ENCODE measurements around the gene FAM20C. TPM values are rescaled to one million over a fixed set of nuclear protein-coding genes. Genes with fewer than 3 reads are reported as not detected.

Gene FAM20C
- total and polyA plus RNA-seq, 2 of the 8 experiments (the other 6 are each of a cell fraction or from before 2014, with no cell fraction given), result 9.5 to 34.8 TPM

DNA sequence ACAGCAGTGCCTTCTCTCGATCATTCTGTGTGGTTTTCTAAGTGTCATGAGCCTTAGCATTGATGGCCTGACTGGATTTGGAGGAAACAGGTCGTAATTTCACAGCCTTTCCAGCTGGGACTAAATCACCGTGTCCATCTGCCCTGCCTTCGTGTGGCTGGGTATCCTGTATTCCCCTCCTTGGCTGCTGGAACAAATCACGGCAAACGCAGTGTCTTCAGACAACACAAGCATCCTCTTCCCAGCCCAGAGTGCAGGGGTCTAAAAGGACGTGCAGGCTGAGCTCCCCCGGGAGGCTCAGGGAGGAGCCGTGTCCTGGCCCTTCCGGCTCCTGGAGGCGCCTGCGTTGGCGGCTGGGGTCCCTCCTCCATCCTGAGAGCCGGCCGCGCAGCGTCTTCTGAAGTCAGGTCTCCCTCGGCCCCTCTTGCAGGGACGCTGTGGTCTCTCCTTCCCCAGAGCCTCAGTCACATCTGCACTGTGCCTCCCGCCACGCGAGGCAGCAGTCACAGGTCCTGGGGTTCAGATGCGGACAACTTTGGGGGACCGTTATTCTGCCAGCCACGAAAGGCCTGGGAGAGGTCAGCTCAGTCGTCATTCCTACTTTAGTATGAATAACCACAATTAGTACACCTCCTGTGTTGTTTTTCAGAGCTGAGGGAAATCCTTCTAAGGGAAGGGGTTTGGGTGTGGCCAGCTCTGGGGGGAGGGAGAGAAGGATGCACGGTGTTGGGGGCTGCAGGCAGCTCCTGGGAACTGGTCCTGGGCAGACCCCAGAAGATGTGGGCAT is 41.1 kb downstream of the FAM20C start:
- no peak overlapping the region for H3K18ac ChIP-seq (ENCODE audit: extremely low read depth, low read length)
- H2BK20ac ChIP-seq (ENCODE audit: low read length), result 0 out of 2 replicates have a peak overlapping the region, but pooled peaks have one; percentile 18
- H3K23me2 ChIP-seq (ENCODE audit: low read depth, low read length), result peaks cover 4% of the 10 kb centered on the region; the same call in 1 of the 2 replicates
- ChIA-PET CTCF (ENCODE audit: partially characterized antibody) (interaction anchor here (0.9 to 5.0 kb wide), 7 partner anchors 11 to 170 kb away, joined by 3 to 22 read pairs (median 5); no protein-coding TSS in a partner anchor), POLR2A (ENCODE audit: partially characterized antibody) (no interaction called here)
- no peaks in the 10 kb centered on the region for H3K27me3 ChIP-seq (replicated peaks in 1 of 4; ENCODE audit: control insufficient read depth in 3 of 4, extremely low read depth in 1 of 4, insufficient read depth in 3 of 4, low read length in 3 of 4)
- no peak overlapping the region for H3K4me3 ChIP-seq (ENCODE audit: extremely low read depth in 1 of 4, insufficient read depth in 2 of 4, low read depth in 3 of 4, low read length in 4 of 4)
- H4K5ac ChIP-seq (ENCODE audit: insufficient read length, low read depth, low read length), result no peak overlapping the region
- no peak overlapping the region for H3K9ac ChIP-seq (replicated peaks in 1 of 4; ENCODE audit: extremely low read depth in 1 of 4, low read depth in 3 of 4, low read length in 3 of 4)
- no peak overlapping the region for H2BK5ac ChIP-seq (ENCODE audit: low read depth, low read length)
- H2AK5ac ChIP-seq (ENCODE audit: low read depth, low read length), result no peak overlapping the region
- H3K27ac ChIP-seq (ENCODE audit: low read depth, low read length), result no peak overlapping the region
- H3K56ac ChIP-seq (replicated peaks; ENCODE audit: insufficient read length, low read depth, low read length), result no peak overlapping the region
- peaks cover 0 to 6% of the 10 kb centered on the region in 2 experiments; a peak in 1 of 4 replicates for H3K9me3 ChIP-seq (ENCODE audit: insufficient read depth in 2 of 2, low read depth in 1 of 2, low read length in 1 of 2)
- peaks cover 0 to 3% (median under 1%) of the 10 kb centered on the region in 4 experiments; a peak in 3 of 8 replicates for H3K36me3 ChIP-seq (ENCODE audit: control insufficient read depth in 2 of 4, insufficient read depth in 4 of 4, low read length in 3 of 4)
- H2BK15ac ChIP-seq (ENCODE audit: low read length), result no peak overlapping the region
- no peak overlapping the region for H2BK120ac ChIP-seq (replicated peaks; ENCODE audit: low read depth, low read length)
- H4K8ac ChIP-seq (ENCODE audit: extremely low read depth, insufficient read depth, low read length), result no peak overlapping the region
- no peak overlapping the region for H3K4me2 ChIP-seq (ENCODE audit: insufficient read depth in 1 of 2, low read depth in 2 of 2, low read length in 2 of 2)
- no peak overlapping the region for H3K23ac ChIP-seq (ENCODE audit: insufficient read length)
- peaks cover 3 to 7% of the 10 kb centered on the region in 2 experiments for H4K20me1 ChIP-seq (replicated peaks in 1 of 2; ENCODE audit: control insufficient read depth in 1 of 2, insufficient read depth in 2 of 2, low read length in 2 of 2)
- H3K79me2 ChIP-seq (ENCODE audit: control insufficient read depth in 1 of 2, insufficient read depth in 2 of 2, low read length in 2 of 2), result peaks cover 0 to 10% of the 10 kb centered on the region in 2 experiments; a peak in 2 of 4 replicates
- DNase-seq (ENCODE audit: low read depth in 1 of 2, low spot score in 2 of 2) (no peak), FAIRE-seq (no peak)
- peaks cover 9% of the 10 kb centered on the region for H3K79me1 ChIP-seq (ENCODE audit: low read depth, low read length)
- H2BK12ac ChIP-seq (ENCODE audit: low read depth, low read length), result no peak overlapping the region
- no peak overlapping the region for H4K91ac ChIP-seq (replicated peaks; ENCODE audit: insufficient read length, low read length)
- H2AFZ ChIP-seq (ENCODE audit: low read length), result no peak overlapping the region
- H3K4me1 ChIP-seq (replicated peaks in 1 of 4; ENCODE audit: control insufficient read depth in 3 of 4, insufficient read depth in 4 of 4, low read length in 3 of 4), result no peaks in the 10 kb centered on the region
- WGBS, 2 experiments (ENCODE audit: extremely low coverage in 1 of 2, insufficient coverage in 1 of 2, insufficient read length in 1 of 2, insufficient replicate concordance in 2 of 2, low coverage in 1 of 2, low lambda C conversion rate in 2 of 2, missing lambda C conversion rate in 1 of 2), result 87% methylated on average over 17 of the region's 27 CpGs; no CpG with 5 or more reads in 1 of the 2 experiments
- H3K14ac ChIP-seq (ENCODE audit: insufficient read length), result no peak overlapping the region
- H3K4ac ChIP-seq (replicated peaks; ENCODE audit: insufficient read length, low read depth, low read length), result no peak overlapping the region
- TF ChIP-seq RAD21 (IDR thresholded peaks at IDR 0.05 in 1 of 2, conservative IDR thresholded peaks at IDR 0.05 in 1 of 2; ENCODE audit: low read depth in 2 of 2, low read length in 2 of 2) (no peak), KDM4A (IDR thresholded peaks at IDR 0.05; ENCODE audit: low read depth, low read length, severe bottlenecking) (no peak), SP2 (IDR thresholded peaks at IDR 0.05; ENCODE audit: low read length) (no peak), NANOG (IDR thresholded peaks at IDR 0.05; ENCODE audit: insufficient read depth, low read depth, low read length, poor library complexity, severe bottlenecking) (no peak), SUZ12 (IDR thresholded peaks at IDR 0.05; ENCODE audit: low read length) (no peak), HDAC6 (IDR thresholded peaks at IDR 0.05; ENCODE audit: low read depth, low read length) (no peak), EZH2 (IDR thresholded peaks at IDR 0.05; ENCODE audit: low read depth, low read length, severe bottlenecking) (no peak), RBBP5 (IDR thresholded peaks at IDR 0.05; ENCODE audit: borderline replicate concordance, low read depth, low read length) (no peak), SIN3A (conservative IDR thresholded peaks at IDR 0.05 in 1 of 2, IDR thresholded peaks at IDR 0.05 in 1 of 2; ENCODE audit: low read depth in 1 of 2, low read length in 2 of 2) (no peak), KDM1A (IDR thresholded peaks at IDR 0.05; ENCODE audit: borderline replicate concordance, low read length) (no peak), SIRT6 (IDR thresholded peaks at IDR 0.05; ENCODE audit: low read length) (no peak)
